ENCODE data around the gene SPEF1. TPM values are rescaled to one million over a fixed set of nuclear protein-coding genes. Genes with fewer than 3 reads are reported as not detected.

SPEF1 gene
- total and polyA plus RNA-seq, 2 of the 13 experiments (the other 11 are each of a cell fraction or from before 2014, with no cell fraction given): 0.11 to 0.27 TPM

GRCh38 chr20:3811467-3812258 lies 30.4 kb upstream of the SPEF1 start (continued):
- TF ChIP-seq IRF9 (CRISPR knock-in tag; IDR thresholded peaks at IDR 0.05; ENCODE audit: borderline replicate concordance) (peak; percentile 94), POLR2AphosphoS2 (IDR thresholded peaks at IDR 0.05; ENCODE audit: low read depth, low read length) (no peak), POLR2AphosphoS5 (IDR thresholded peaks at IDR 0.05; ENCODE audit: low read depth, low read length) (peak; percentile 62)

GRCh38 chr20:3808544-3808943 lies 27.3 kb upstream of the SPEF1 start:
- H3K27ac ChIP-seq (ENCODE audit: extremely low read length, insufficient read depth, low read length): no peak overlapping the region
- in situ Hi-C loops (cut with HindIII; ENCODE audit: extremely low pct_ligation_motif_present, low pct_unique_long_range_greater_than_20kb): no loop called here
- no TSS peak for BruUV-seq (replicated peaks)
- ChIA-PET POLR2A (no interaction called here), CTCF (ENCODE audit: low intra/inter-chr PET ratio, low total read pairs) (no interaction called here)
- peaks cover 4 to 9% of the 10 kb centered on the region in 2 experiments for H3K36me3 ChIP-seq (replicated peaks in 1 of 2; ENCODE audit: control insufficient read depth in 1 of 2, insufficient read depth in 2 of 2, low read length in 2 of 2)
- DNase-seq (ENCODE audit: low spot score) (no peak), ATAC-seq (no peak), FAIRE-seq (no peak)
- WGBS (ENCODE audit: low lambda C conversion rate): 80% methylated on average over 3 of the region's 3 CpGs
- H4K20me1 ChIP-seq (ENCODE audit: insufficient read depth, low read length): no peaks in the 10 kb centered on the region
- H3K27me3 ChIP-seq (ENCODE audit: control insufficient read depth in 1 of 2, insufficient read depth in 2 of 2, low read length in 2 of 2): peaks cover 0 to 4% of the 10 kb centered on the region in 2 experiments; a peak in 1 of 5 replicates
- 0 out of 2 replicates have a peak overlapping the region, but pooled peaks have one; percentile 64 for H3K4me2 ChIP-seq (ENCODE audit: low read depth, low read length)
- no peak overlapping the region for H2AFZ ChIP-seq (ENCODE audit: low read length)
- no peak overlapping the region for H3K4me3 ChIP-seq (replicated peaks in 1 of 3; ENCODE audit: insufficient read depth in 1 of 3, low read depth in 2 of 3, low read length in 3 of 3)
- H3K9ac ChIP-seq (ENCODE audit: insufficient read depth, low read depth, low read length): peak overlapping the region; percentile 52; the same call in 1 of the 2 replicates
- H3K79me2 ChIP-seq (ENCODE audit: insufficient read depth, low read length): no peaks in the 10 kb centered on the region
- TF ChIP-seq ZNF580 (CRISPR knock-in tag; IDR thresholded peaks at IDR 0.05; ENCODE audit: borderline replicate concordance, low read depth) (0 out of 2 replicates have a peak, but pooled peaks have one; percentile 2), NR3C1 (CRISPR knock-in tag; IDR thresholded peaks at IDR 0.05) (no peak), KDM1A (CRISPR knock-in tag; IDR thresholded peaks at IDR 0.05) (0 out of 2 replicates have a peak, but pooled peaks have one; percentile 16), ATF2 (CRISPR knock-in tag; IDR thresholded peaks at IDR 0.05) (0 out of 2 replicates have a peak, but pooled peaks have one; percentile 1)
- intact Hi-C loops (cut with micrococcal nuclease; ENCODE audit: unreplicated experiment): loop anchor here (1.0 kb wide), 1 partner anchor 18 kb away; no protein-coding TSS in a partner anchor
- H3K4me1 ChIP-seq (ENCODE audit: insufficient read depth, low read length): peaks cover 67% of the 10 kb centered on the region
- no peaks in the 10 kb centered on the region for H3K9me3 ChIP-seq (ENCODE audit: low read length)
